ENCODE data around the gene ZNF609. TPM values are rescaled to one million over a fixed set of nuclear protein-coding genes. Genes with fewer than 3 reads are reported as not detected.

Gene ZNF609
- polyA plus RNA-seq, 1 donor from 2014 or later = 10.2 TPM

GRCh38 chr15:64503640-64504039, 43.3 kb downstream of the ZNF609 start:
- Mint-ChIP-seq H3K9me3 (no peaks in the 10 kb centered on the region), H3K4me3 (peak overlapping the region in 2 of 4 donors; percentile 0 to 75), H3K36me3 (peaks cover 7% of the 10 kb centered on the region), H3K27me3 (no peaks in the 10 kb centered on the region), H3K27ac (peak overlapping the region; percentile 30 to 86 (median 69)), H3K4me1 (peaks cover 44 to 57% (median 47%) of the 10 kb centered on the region in 3 donors)

GRCh38 chr15:64507293-64507802, 47.0 kb downstream of the ZNF609 start:
- no peaks in the 10 kb centered on the region for H3K27me3 Mint-ChIP-seq
- H3K36me3 Mint-ChIP-seq = peaks cover 3% of the 10 kb centered on the region
- H3K4me1 Mint-ChIP-seq = peaks cover 39 to 51% (median 44%) of the 10 kb centered on the region in 3 donors
- H3K9me3 Mint-ChIP-seq = no peaks in the 10 kb centered on the region
- H3K27ac Mint-ChIP-seq = peak overlapping the region in 2 of 3 donors; percentile 37 to 83
- peak overlapping the region in 2 of 4 donors; percentile 34 to 70 for H3K4me3 Mint-ChIP-seq

GRCh38 chr15:64507845-64508244, 47.5 kb downstream of the ZNF609 start:
- no peaks in the 10 kb centered on the region for H3K27me3 Mint-ChIP-seq

GRCh38 chr15:64513823-64514222, 53.4 kb downstream of the ZNF609 start:
- Mint-ChIP-seq H3K4me1 (peaks cover 7 to 32% (median 24%) of the 10 kb centered on the region in 3 donors), H3K27ac (peak overlapping the region in 2 of 3 donors; percentile 25 to 54), H3K36me3 (peaks cover 9% of the 10 kb centered on the region), H3K27me3 (no peaks in the 10 kb centered on the region), H3K9me3 (no peaks in the 10 kb centered on the region), H3K4me3 (peak overlapping the region in 1 of 4 donors; percentile 70)

More at GRCh38 chr15:64507845-64508244, 47.5 kb downstream of the ZNF609 start:
- H3K9me3 Mint-ChIP-seq = no peaks in the 10 kb centered on the region
- peak overlapping the region in 2 of 3 donors; percentile 37 to 83 for H3K27ac Mint-ChIP-seq
- H3K4me3 Mint-ChIP-seq = peak overlapping the region in 2 of 4 donors; percentile 34 to 70
- H3K36me3 Mint-ChIP-seq = peaks cover 3% of the 10 kb centered on the region
- peaks cover 36 to 48% (median 41%) of the 10 kb centered on the region in 3 donors for H3K4me1 Mint-ChIP-seq

GRCh38 chr15:64515196-64515595, 54.8 kb downstream of the ZNF609 start:
- Mint-ChIP-seq H3K4me1 (peaks cover 9 to 32% (median 23%) of the 10 kb centered on the region in 3 donors), H3K27me3 (no peaks in the 10 kb centered on the region), H3K36me3 (peaks cover 6% of the 10 kb centered on the region), H3K4me3 (no peak overlapping the region), H3K27ac (no peak overlapping the region), H3K9me3 (no peaks in the 10 kb centered on the region)

- Mint-ChIP-seq H3K27me3 (no peaks in the 10 kb centered on the region), H3K9me3 (no peaks in the 10 kb centered on the region), H3K4me3 (no peak overlapping the region), H3K4me1 (peaks cover 9 to 32% (median 23%) of the 10 kb centered on the region in 3 donors), H3K36me3 (peaks cover 6% of the 10 kb centered on the region), H3K27ac (no peak overlapping the region)
Measured at GRCh38 chr15:64515825-64516224, 55.4 kb downstream of the ZNF609 start.

- Mint-ChIP-seq H3K4me1 (peaks cover 8 to 22% (median 13%) of the 10 kb centered on the region in 3 donors), H3K36me3 (peaks cover 6% of the 10 kb centered on the region), H3K27me3 (no peaks in the 10 kb centered on the region), H3K4me3 (no peak overlapping the region), H3K27ac (peak overlapping the region in 1 of 3 donors; percentile 43), H3K9me3 (no peaks in the 10 kb centered on the region)
Measured at GRCh38 chr15:64519897-64520296, 59.5 kb downstream of the ZNF609 start.

- peaks cover 6% of the 10 kb centered on the region for H3K36me3 Mint-ChIP-seq
- H3K27me3 Mint-ChIP-seq = no peaks in the 10 kb centered on the region
- peaks cover 8 to 22% (median 18%) of the 10 kb centered on the region in 3 donors for H3K4me1 Mint-ChIP-seq
- no peak overlapping the region for H3K27ac Mint-ChIP-seq
- H3K9me3 Mint-ChIP-seq = no peaks in the 10 kb centered on the region
- H3K4me3 Mint-ChIP-seq = no peak overlapping the region
Measured at GRCh38 chr15:64521201-64521600, 60.8 kb downstream of the ZNF609 start.

GRCh38 chr15:64521726-64522164, 61.4 kb downstream of the ZNF609 start:
- H3K9me3 Mint-ChIP-seq = no peaks in the 10 kb centered on the region
- H3K27ac Mint-ChIP-seq = peak overlapping the region in 1 of 3 donors; percentile 14
- no peaks in the 10 kb centered on the region for H3K27me3 Mint-ChIP-seq
- peaks cover 8 to 22% (median 19%) of the 10 kb centered on the region in 3 donors for H3K4me1 Mint-ChIP-seq
- H3K4me3 Mint-ChIP-seq = no peak overlapping the region
- H3K36me3 Mint-ChIP-seq = peaks cover 6% of the 10 kb centered on the region

- H3K4me3 Mint-ChIP-seq = no peak overlapping the region
- peaks cover 6% of the 10 kb centered on the region for H3K36me3 Mint-ChIP-seq
- H3K4me1 Mint-ChIP-seq = peaks cover 8 to 22% (median 20%) of the 10 kb centered on the region in 3 donors
- no peaks in the 10 kb centered on the region for H3K9me3 Mint-ChIP-seq
- no peaks in the 10 kb centered on the region for H3K27me3 Mint-ChIP-seq
- peak overlapping the region in 1 of 3 donors; percentile 14 for H3K27ac Mint-ChIP-seq
Measured at GRCh38 chr15:64522226-64522823, 61.9 kb downstream of the ZNF609 start.

- Mint-ChIP-seq H3K36me3 (peaks cover 4% of the 10 kb centered on the region), H3K27me3 (no peaks in the 10 kb centered on the region), H3K4me3 (peak overlapping the region in 1 of 4 donors; percentile 46), H3K9me3 (no peaks in the 10 kb centered on the region), H3K4me1 (peaks cover 11 to 22% (median 22%) of the 10 kb centered on the region in 3 donors), H3K27ac (no peak overlapping the region)
Measured at GRCh38 chr15:64523240-64523639, 62.9 kb downstream of the ZNF609 start.

GRCh38 chr15:64524778-64525177, 64.4 kb downstream of the ZNF609 start:
- no peak overlapping the region for H3K27ac Mint-ChIP-seq
- H3K36me3 Mint-ChIP-seq = no peaks in the 10 kb centered on the region
- no peaks in the 10 kb centered on the region for H3K27me3 Mint-ChIP-seq
- H3K9me3 Mint-ChIP-seq = no peaks in the 10 kb centered on the region
- peaks cover 6 to 20% (median 13%) of the 10 kb centered on the region in 3 donors for H3K4me1 Mint-ChIP-seq
- H3K4me3 Mint-ChIP-seq = no peak overlapping the region

- H3K4me1 Mint-ChIP-seq = peaks cover 8 to 22% (median 16%) of the 10 kb centered on the region in 3 donors
- no peak overlapping the region for H3K27ac Mint-ChIP-seq
- no peaks in the 10 kb centered on the region for H3K9me3 Mint-ChIP-seq
- no peaks in the 10 kb centered on the region for H3K36me3 Mint-ChIP-seq
- no peaks in the 10 kb centered on the region for H3K27me3 Mint-ChIP-seq
- no peak overlapping the region for H3K4me3 Mint-ChIP-seq
Measured at GRCh38 chr15:64525828-64526530, 65.6 kb downstream of the ZNF609 start.

GRCh38 chr15:64527263-64527984, 67.0 kb downstream of the ZNF609 start:
- Mint-ChIP-seq H3K36me3 (peaks cover 6% of the 10 kb centered on the region), H3K4me3 (no peak overlapping the region), H3K4me1 (peaks cover 13 to 26% (median 19%) of the 10 kb centered on the region in 3 donors), H3K9me3 (no peaks in the 10 kb centered on the region), H3K27ac (no peak overlapping the region), H3K27me3 (no peaks in the 10 kb centered on the region)

- Mint-ChIP-seq H3K9me3 (no peaks in the 10 kb centered on the region), H3K27ac (no peak overlapping the region), H3K36me3 (peaks cover 7% of the 10 kb centered on the region), H3K4me1 (peaks cover 16 to 29% (median 25%) of the 10 kb centered on the region in 3 donors), H3K27me3 (no peaks in the 10 kb centered on the region), H3K4me3 (no peak overlapping the region)
Measured at GRCh38 chr15:64528871-64529270, 68.5 kb downstream of the ZNF609 start.
